HEK293 (cell line): ENCODE results near the gene AKAP14.

Experiments used
- BCL11A ChIP-seq: fragments of 450-650 bp; formaldehyde crosslinking; IDR thresholded peaks from 2 replicates; pipeline ENCODE4 v1.5.1; 2016; ENCODE audit warnings: low read depth, missing biosample characterization, missing genetic modification characterization
- CTCF ChIP-seq: fragments of 450-650 bp; formaldehyde crosslinking; IDR thresholded peaks from 2 replicates; pipeline ENCODE4 v1.5.1; 2016; ENCODE audit warnings: missing biosample characterization, missing genetic modification characterization
- KLF8 ChIP-seq: fragments of 450-650 bp; formaldehyde crosslinking; IDR thresholded peaks from 2 replicates; pipeline ENCODE4 v1.5.1; 2016; ENCODE audit warnings: missing biosample characterization, missing genetic modification characterization
- ZBTB7A ChIP-seq: fragments of 450-650 bp; formaldehyde crosslinking; IDR thresholded peaks from 2 replicates; pipeline ENCODE4 v1.5.1; 2016; ENCODE audit warnings: low read depth, missing biosample characterization, missing genetic modification characterization
- ZNF10 ChIP-seq: fragments of 450-650 bp; formaldehyde crosslinking; IDR thresholded peaks from 2 replicates; pipeline ENCODE4 v1.5.1; 2017; ENCODE audit warnings: missing biosample characterization, missing genetic modification characterization
- ZNF18 ChIP-seq: fragments of 450-650 bp; formaldehyde crosslinking; IDR thresholded peaks from 2 replicates; pipeline ENCODE4 v1.5.1; 2016; ENCODE audit warnings: missing biosample characterization, missing genetic modification characterization
- ZNF280D ChIP-seq: fragments of 450-650 bp; formaldehyde crosslinking; IDR thresholded peaks from 2 replicates; pipeline ENCODE4 v1.5.1; 2016; ENCODE audit warnings: missing biosample characterization, missing genetic modification characterization
- ZNF544 ChIP-seq: fragments of 450-650 bp; formaldehyde crosslinking; IDR thresholded peaks from 2 replicates; pipeline ENCODE4 v1.5.0; 2017; ENCODE audit warnings: missing biosample characterization, missing genetic modification characterization
- ZNF692 ChIP-seq: fragments of 450-650 bp; formaldehyde crosslinking; IDR thresholded peaks from 2 replicates; pipeline ENCODE4 v1.5.1; 2016; ENCODE audit warnings: missing biosample characterization, missing genetic modification characterization
- ZNF76 ChIP-seq: fragments of 450-650 bp; formaldehyde crosslinking; IDR thresholded peaks from 2 replicates; pipeline ENCODE4; 2016; ENCODE audit warnings: low read depth, missing biosample characterization, missing genetic modification characterization, borderline replicate concordance

GRCh38 chrX:119935215-119935874, 39.7 kb downstream of the AKAP14 start:
- TF ChIP-seq ZNF544 (tag by site-specific recombination) (no peak), CTCF (tag by site-specific recombination) (no peak), ZNF692 (tag by site-specific recombination) (no peak), BCL11A (tag by site-specific recombination) (no peak), ZNF280D (tag by site-specific recombination) (no peak), KLF8 (no peak), ZNF18 (tag by site-specific recombination) (no peak), ZNF10 (no peak), ZNF76 (no peak), ZBTB7A (tag by site-specific recombination) (no peak)
